Natural killer cell (primary cell): ENCODE measurements around the gene POLR2F. TPM values are rescaled to one million over a fixed set of nuclear protein-coding genes. Genes with fewer than 3 reads are reported as not detected.

ENCODE experiments used
- ATAC-seq, 3 donors: fragments of 150-1000 bp in 2 of 3; fragments of 200-7000 bp in 1 of 3; cut with Tn5 transposase; 1 replicate in 1 of 3; 2 replicates in 2 of 3; pipeline ENCODE4 v1.10.0; 2021; ENCODE audit warnings: mild to moderate bottlenecking in 2 of 3, moderate library complexity in 2 of 3
- DNase-seq, 2 donors: peaks; one replicate each; pipeline versions ENCODE4 v3.0.0 to v3.0.0-alpha.2; 2013 to 2021; ENCODE audit warnings: mixed read lengths in 1 of 2
- H3K27ac ChIP-seq: one replicate; pipeline ENCODE4 v1.5.1; 2013; ENCODE audit warnings: mild to moderate bottlenecking, low read length
- H3K27me3 ChIP-seq: one replicate; pipeline ENCODE4 v1.6.1; 2013; ENCODE audit warnings: low read length; ENCODE audit not compliant: control insufficient read depth, insufficient read depth
- H3K36me3 ChIP-seq: one replicate; pipeline ENCODE4 v1.6.1; 2013; ENCODE audit warnings: low read length; ENCODE audit not compliant: control insufficient read depth, insufficient read depth
- H3K4me1 ChIP-seq: one replicate; pipeline ENCODE4 v1.6.1; 2013; ENCODE audit warnings: low read length; ENCODE audit not compliant: control insufficient read depth, insufficient read depth
- H3K4me3 ChIP-seq: one replicate; pipeline ENCODE4 v1.5.1; 2013; ENCODE audit warnings: low read length
- H3K9me3 ChIP-seq: one replicate; pipeline ENCODE4 v1.6.1; 2013; ENCODE audit warnings: low read length; ENCODE audit not compliant: control insufficient read depth, insufficient read depth
- H3K27ac Mint-ChIP-seq, 2 donors: one replicate each; pipeline ENCODE4 v1.8.0; 2022; ENCODE audit warnings: mild to moderate bottlenecking in 2 of 2, mixed read lengths in 2 of 2, moderate library complexity in 1 of 2
- H3K27me3 Mint-ChIP-seq, 2 donors: one replicate each; pipeline ENCODE4 v1.8.0; 2022; ENCODE audit warnings: low read depth in 2 of 2, mixed read lengths in 2 of 2
- H3K36me3 Mint-ChIP-seq: one replicate; pipeline ENCODE4 v1.8.0; 2022; ENCODE audit warnings: mixed read lengths
- H3K4me1 Mint-ChIP-seq, 2 donors: one replicate each; pipeline ENCODE4 v1.8.0; 2022; ENCODE audit warnings: mixed read lengths in 2 of 2
- H3K4me3 Mint-ChIP-seq: one replicate; pipeline ENCODE4 v1.8.0; 2022; ENCODE audit warnings: mild to moderate bottlenecking, moderate library complexity, mixed read lengths
- H3K9me3 Mint-ChIP-seq, 2 donors: one replicate each; pipeline ENCODE4 v1.8.0; 2022; ENCODE audit warnings: mixed read lengths in 2 of 2
- WGBS: methylation state at CpG from one replicate; pipeline ENCODE4 v1.1.7; 2013; ENCODE audit warnings: missing lambda C conversion rate; ENCODE audit not compliant: insufficient coverage; 5-methylcytosine and 5-hydroxymethylcytosine counted together
- intact Hi-C: fragments of 100-400 bp; cut with micrococcal nuclease; formaldehyde crosslinking; loops from one replicate; pipeline ENCODE4 v1.14.2; 2022
- total RNA-seq, 4 donors: library from RNA; stranded (reverse); fragments of 120-200 nt in 1 of 4; gene quantifications; one replicate each; pipeline versions ENCODE4 v1.2.3 to v1.2.4, GENCODE V29; 2013 to 2022
- TF ChIP-seq, protein P1 (sequence below): fragments of 200-600 bp; IDR thresholded peaks from one replicate; pipeline ENCODE4 v1.8.0; 2022; ENCODE audit warnings: antibody characterized with exemption

POLR2F gene
- total RNA-seq, 3 donors from 2014 or later (not counting 1 experiment from before 2014, with no cell fraction given), result 38.7 to 40.6 (median 38.8) TPM

DNA sequence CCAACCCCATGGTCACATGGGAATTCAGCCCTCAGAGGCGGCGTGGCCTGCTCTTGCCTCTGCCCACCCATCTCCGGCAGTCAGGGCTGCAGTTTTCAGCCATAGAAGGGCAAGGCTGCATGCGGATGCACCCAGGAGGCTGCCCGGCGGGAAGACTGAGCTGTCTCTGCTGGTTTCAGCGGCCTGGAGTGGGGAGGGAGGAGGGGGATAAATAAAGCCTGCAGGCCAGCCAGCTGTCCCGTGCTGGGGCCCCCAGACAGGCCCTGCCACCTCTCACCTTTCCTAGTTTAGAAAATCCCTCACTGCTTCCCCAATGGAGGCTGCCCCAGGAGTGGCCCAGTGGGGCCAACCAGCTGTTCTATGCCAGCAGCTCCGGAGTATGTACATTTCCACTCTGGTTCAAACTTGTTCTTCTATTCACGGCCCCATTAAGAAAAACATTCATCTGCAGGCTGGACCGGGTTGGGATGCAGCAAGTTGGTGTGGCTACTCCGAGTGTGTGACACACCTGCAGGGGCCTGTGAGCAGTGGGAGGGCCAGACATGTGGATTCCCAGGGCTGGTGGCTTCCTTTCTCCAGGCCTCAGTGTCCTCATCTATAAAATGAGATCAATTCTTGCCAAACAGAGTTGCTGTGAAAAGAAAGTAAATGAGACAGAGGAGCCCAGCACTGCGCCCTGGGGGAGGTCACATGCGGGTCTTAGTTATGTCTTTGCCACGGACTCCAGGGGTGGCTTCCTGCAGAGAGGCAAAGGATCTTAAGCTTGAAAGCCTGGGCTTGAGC, 42.4 kb upstream of the POLR2F start:
- no peak overlapping the region for H3K4me3 ChIP-seq
- WGBS, result 96% methylated on average over 14 of the region's 15 CpGs
- no peaks in the 10 kb centered on the region for H3K9me3 ChIP-seq
- no peak for DNase-seq
- Mint-ChIP-seq H3K4me3 (no peak overlapping the region), H3K4me1 (peaks cover 13 to 29% of the 10 kb centered on the region in 2 donors), H3K27ac (no peak overlapping the region), H3K9me3 (no peaks in the 10 kb centered on the region), H3K36me3 (no peaks in the 10 kb centered on the region), H3K27me3 (no peaks in the 10 kb centered on the region)
- TF ChIP-seq, protein P1, sequence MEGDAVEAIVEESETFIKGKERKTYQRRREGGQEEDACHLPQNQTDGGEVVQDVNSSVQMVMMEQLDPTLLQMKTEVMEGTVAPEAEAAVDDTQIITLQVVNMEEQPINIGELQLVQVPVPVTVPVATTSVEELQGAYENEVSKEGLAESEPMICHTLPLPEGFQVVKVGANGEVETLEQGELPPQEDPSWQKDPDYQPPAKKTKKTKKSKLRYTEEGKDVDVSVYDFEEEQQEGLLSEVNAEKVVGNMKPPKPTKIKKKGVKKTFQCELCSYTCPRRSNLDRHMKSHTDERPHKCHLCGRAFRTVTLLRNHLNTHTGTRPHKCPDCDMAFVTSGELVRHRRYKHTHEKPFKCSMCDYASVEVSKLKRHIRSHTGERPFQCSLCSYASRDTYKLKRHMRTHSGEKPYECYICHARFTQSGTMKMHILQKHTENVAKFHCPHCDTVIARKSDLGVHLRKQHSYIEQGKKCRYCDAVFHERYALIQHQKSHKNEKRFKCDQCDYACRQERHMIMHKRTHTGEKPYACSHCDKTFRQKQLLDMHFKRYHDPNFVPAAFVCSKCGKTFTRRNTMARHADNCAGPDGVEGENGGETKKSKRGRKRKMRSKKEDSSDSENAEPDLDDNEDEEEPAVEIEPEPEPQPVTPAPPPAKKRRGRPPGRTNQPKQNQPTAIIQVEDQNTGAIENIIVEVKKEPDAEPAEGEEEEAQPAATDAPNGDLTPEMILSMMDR, result no peak
- no peaks in the 10 kb centered on the region for H3K27me3 ChIP-seq
- peaks cover 12% of the 10 kb centered on the region for H3K4me1 ChIP-seq
- intact Hi-C loops, result no loop called here
- no peak for ATAC-seq
- peaks cover 13% of the 10 kb centered on the region for H3K36me3 ChIP-seq
- no peak overlapping the region for H3K27ac ChIP-seq

DNA sequence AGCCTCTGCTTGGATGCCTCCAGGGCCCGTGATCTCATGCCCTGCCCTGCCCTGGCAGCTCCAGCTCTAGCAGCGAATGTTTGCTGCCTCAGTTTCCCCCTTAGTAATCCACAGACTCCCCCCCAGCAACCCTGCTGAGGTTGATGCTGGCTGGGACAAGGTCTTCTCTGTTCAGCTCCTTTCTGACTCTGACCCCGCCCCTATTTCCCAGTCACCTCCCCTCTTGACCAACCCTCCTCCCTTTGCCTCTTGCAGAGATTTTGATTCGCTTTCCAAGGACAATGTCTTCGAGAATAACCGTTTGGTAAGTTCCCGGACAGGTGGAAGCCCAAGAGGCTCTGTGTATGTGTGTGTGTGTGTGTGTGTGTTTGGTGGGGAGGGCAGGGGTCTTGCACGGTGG, 41.8 kb upstream of the POLR2F start:
- no peaks in the 10 kb centered on the region for H3K9me3 Mint-ChIP-seq
- no peak overlapping the region for H3K4me3 Mint-ChIP-seq
- H3K36me3 Mint-ChIP-seq, result no peaks in the 10 kb centered on the region
- no peaks in the 10 kb centered on the region for H3K9me3 ChIP-seq
- intact Hi-C loops, result no loop called here
- DNase-seq (no peak), ATAC-seq (no peak)
- no peaks in the 10 kb centered on the region for H3K27me3 Mint-ChIP-seq
- 90% methylated on average over 7 of the region's 8 CpGs for WGBS
- no peak overlapping the region for H3K27ac ChIP-seq
- H3K4me3 ChIP-seq, result no peak overlapping the region
- peaks cover 11% of the 10 kb centered on the region for H3K4me1 ChIP-seq
- H3K27ac Mint-ChIP-seq, result peak overlapping the region in 1 of 2 donors; percentile 40
- peaks cover 17% of the 10 kb centered on the region for H3K36me3 ChIP-seq
- TF ChIP-seq, protein P1, result no peak
- H3K4me1 Mint-ChIP-seq, result peaks cover 13 to 28% of the 10 kb centered on the region in 2 donors
- no peaks in the 10 kb centered on the region for H3K27me3 ChIP-seq

DNA sequence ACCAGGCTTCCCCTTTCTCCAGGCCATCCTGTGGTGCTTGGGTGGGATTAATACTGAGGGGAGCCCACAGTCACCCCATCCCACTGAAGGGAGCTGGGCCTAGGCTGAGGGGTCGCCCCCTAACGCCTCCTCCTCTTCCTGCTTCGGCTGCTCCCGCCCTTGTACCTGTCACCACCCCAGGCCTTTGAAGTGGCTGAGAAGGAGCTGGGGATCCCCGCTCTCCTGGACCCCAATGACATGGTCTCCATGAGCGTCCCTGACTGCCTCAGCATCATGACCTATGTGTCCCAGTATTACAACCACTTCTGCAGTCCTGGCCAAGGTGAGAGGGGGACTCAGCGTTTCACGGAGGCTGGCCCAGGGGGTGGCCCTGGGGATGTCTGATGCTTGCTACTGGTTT, 41.3 kb upstream of the POLR2F start:
- H3K9me3 Mint-ChIP-seq, result no peaks in the 10 kb centered on the region
- H3K36me3 Mint-ChIP-seq, result no peaks in the 10 kb centered on the region
- Histone ChIP-seq H3K27ac (no peak overlapping the region), H3K4me1 (peaks cover 6% of the 10 kb centered on the region), H3K4me3 (no peak overlapping the region), H3K27me3 (no peaks in the 10 kb centered on the region), H3K36me3 (peaks cover 18% of the 10 kb centered on the region), H3K9me3 (no peaks in the 10 kb centered on the region)
- no peak for ATAC-seq
- no peaks in the 10 kb centered on the region for H3K27me3 Mint-ChIP-seq
- peaks cover 9 to 23% of the 10 kb centered on the region in 2 donors for H3K4me1 Mint-ChIP-seq
- H3K27ac Mint-ChIP-seq, result peak overlapping the region in 1 of 2 donors; percentile 40
- WGBS, result 79% methylated on average over 7 of the region's 8 CpGs
- H3K4me3 Mint-ChIP-seq, result no peak overlapping the region
- TF ChIP-seq, protein P1, result no peak
- intact Hi-C loops, result no loop called here
- DNase-seq, result peak in 1 of 2 donors; percentile 30
